ENCODE measurements around the gene ZFYVE26. TPM values are rescaled to one million over a fixed set of nuclear protein-coding genes. Genes with fewer than 3 reads are reported as not detected.

ZFYVE26 gene
- total and polyA plus RNA-seq, 2 donors, result 7.6 to 25.2 TPM

DNA sequence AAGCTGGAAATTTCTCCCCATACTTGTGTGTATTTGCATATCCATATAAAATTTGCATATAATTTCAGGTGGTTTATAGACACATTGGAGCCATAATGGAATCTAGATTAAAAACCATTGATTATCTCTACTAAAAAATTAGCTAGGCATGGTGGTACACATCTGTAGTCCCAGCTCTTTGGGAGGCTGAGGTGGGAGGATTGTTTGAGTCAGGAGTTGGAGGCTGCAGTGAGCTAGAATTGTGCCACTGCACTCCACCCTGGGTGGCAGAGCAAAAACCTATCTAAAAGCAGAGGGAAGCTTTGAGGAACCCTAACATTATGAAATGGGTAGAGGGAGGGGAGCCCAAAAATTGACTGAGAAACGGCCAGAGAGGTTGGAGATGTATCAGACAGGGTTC is 118.2 kb downstream of the ZFYVE26 start:
- Histone ChIP-seq H3K27ac (ENCODE audit: low read depth) (no peak overlapping the region), H3K4me3 (ENCODE audit: low read depth, low read length) (no peak overlapping the region), H3K4me1 (ENCODE audit: insufficient read depth) (peaks cover 2% of the 10 kb centered on the region), H3K36me3 (ENCODE audit: insufficient read depth) (no peaks in the 10 kb centered on the region)
- WGBS, result 70% methylated on average over 1 of the region's 1 CpG
- no peak for DNase-seq (ENCODE audit: extremely low spot score)

GRCh38 chr14:67697006-67697405 is 119.4 kb downstream of the ZFYVE26 start:
- WGBS, result 44% methylated on average over 4 of the region's 4 CpGs
- no peak for DNase-seq (ENCODE audit: extremely low spot score)
- Histone ChIP-seq H3K36me3 (ENCODE audit: insufficient read depth) (peaks cover 3% of the 10 kb centered on the region), H3K4me3 (ENCODE audit: low read depth, low read length) (no peak overlapping the region), H3K27ac (ENCODE audit: low read depth) (no peak overlapping the region), H3K4me1 (ENCODE audit: insufficient read depth) (peaks cover 2% of the 10 kb centered on the region)

Small RNA genes lying within 50 kb of the gene (small RNA-seq; reads per million reads assigned to genes)
- gene AL049779.3 (not detected), gene RN7SL369P (not detected)

Other genes starting within 250 kb of the ZFYVE26 start
- gene PIGH, start 216.3 kb downstream of the ZFYVE26 start, total RNA-seq, result 26.3 TPM
- gene PIGH, start 216.3 kb downstream of the ZFYVE26 start, polyA plus RNA-seq, result 26.0 TPM
- 2.1 TPM for gene ARG2, start 196.7 kb downstream of the ZFYVE26 start, total RNA-seq
- gene ARG2, start 196.7 kb downstream of the ZFYVE26 start, polyA plus RNA-seq, result 4.7 TPM
- gene VTI1B, start 142.0 kb downstream of the ZFYVE26 start, total RNA-seq, result 39.2 TPM
- gene VTI1B, start 142.0 kb downstream of the ZFYVE26 start, polyA plus RNA-seq, result 79.1 TPM
- gene RDH11, start 120.8 kb downstream of the ZFYVE26 start, total RNA-seq, result 72.1 TPM
- gene RDH11, start 120.8 kb downstream of the ZFYVE26 start, polyA plus RNA-seq, result 63.8 TPM
- gene RDH12, start 114.7 kb downstream of the ZFYVE26 start, total RNA-seq, result not detected
- gene RDH12, start 114.7 kb downstream of the ZFYVE26 start, polyA plus RNA-seq, result 0.04 TPM
- 92.9 TPM for gene RAD51B, start 3.2 kb upstream of the ZFYVE26 start, total RNA-seq
- 6.2 TPM for gene RAD51B, start 3.2 kb upstream of the ZFYVE26 start, polyA plus RNA-seq

All from urinary bladder (tissue), 4 donors.